Neural progenitor cell (in vitro differentiated cells): Measurements from ENCODE around the gene SPTBN5.

Experiments
- CTCF ChIP-seq: fragments of 200-600 bp; sonication (generic); IDR thresholded peaks from 2 replicates; pipeline ENCODE4 v1.5.1; 2017; ENCODE audit warnings: antibody characterized with exemption, mild to moderate bottlenecking
- EZH2 ChIP-seq: fragments of 200-600 bp; sonication (generic); IDR thresholded peaks from 2 replicates; pipeline ENCODE4 v1.6.1; 2017; ENCODE audit warnings: antibody characterized with exemption, mild to moderate bottlenecking, moderate library complexity
- EZH2phosphoT487 ChIP-seq: fragments of 200-600 bp; sonication (generic); IDR thresholded peaks from 2 replicates; pipeline ENCODE4 v1.6.1; 2017; ENCODE audit warnings: antibody characterized with exemption

DNA sequence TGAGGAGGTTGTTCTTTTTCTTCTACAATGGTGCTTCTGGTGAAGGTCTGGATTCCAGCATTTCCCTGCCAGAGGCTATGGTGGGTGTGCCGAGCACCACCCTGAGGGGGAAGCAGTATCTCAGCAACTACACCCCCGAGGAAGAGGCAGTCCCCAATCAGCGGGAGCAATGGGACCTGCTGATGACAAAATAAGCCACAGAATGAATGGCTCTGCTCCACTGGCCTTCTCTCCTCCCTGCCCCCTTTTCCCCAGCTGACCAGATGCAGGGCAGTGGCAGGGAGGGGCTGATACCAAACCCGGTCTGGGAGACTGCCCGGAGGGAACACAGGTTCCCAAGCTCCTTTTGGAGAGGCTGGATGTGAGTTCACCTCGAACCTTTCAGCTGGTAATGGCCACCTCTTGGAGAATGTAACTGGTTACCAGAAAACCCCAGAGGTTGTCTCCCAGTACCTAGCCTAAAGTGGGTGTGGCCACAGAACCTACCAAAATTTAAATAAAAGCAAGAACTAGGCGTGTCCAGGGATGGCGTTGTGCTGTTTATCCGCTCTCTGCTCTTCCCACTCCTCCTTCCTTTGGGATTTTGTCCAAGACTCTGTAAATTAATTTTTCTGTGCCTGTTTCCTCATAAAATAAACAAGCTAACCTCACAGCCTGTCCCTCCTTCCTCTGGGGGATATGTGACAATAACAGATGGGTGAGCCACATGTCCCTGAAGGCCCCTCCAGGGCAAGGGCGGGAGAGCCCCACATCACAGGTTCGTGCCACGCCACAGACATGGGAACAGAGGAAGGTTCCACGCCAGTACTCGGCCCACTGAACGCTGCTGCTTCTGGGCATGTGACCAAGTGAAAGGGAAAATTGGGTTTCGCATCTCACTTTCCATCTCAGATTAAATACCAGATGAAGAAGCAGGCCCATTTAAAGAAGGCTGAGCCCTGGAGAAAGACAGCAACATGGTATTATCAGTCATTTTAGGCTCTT, 35.1 kb upstream of the SPTBN5 start:
- no peak for TF ChIP-seq EZH2
- TF ChIP-seq CTCF, result no peak
- TF ChIP-seq EZH2phosphoT487, result no peak
